Left kidney (tissue), 2 donors: Measurements from ENCODE around the gene OR51A7. TPM values are rescaled to one million over a fixed set of nuclear protein-coding genes. Genes with fewer than 3 reads are reported as not detected.
"Not testable (repeated sequence)": the region's sequence is repeated elsewhere in the genome, so short reads cannot be mapped to it uniquely, and the experiment has no call there.

Source experiments
- DNase-seq: peaks from one replicate; pipeline ENCODE4 v3.0.0-alpha.2; 2013
- polyA plus RNA-seq: library from polyadenylated mRNA; unstranded; fragments of 120-200 nt; gene quantifications from one replicate; pipeline ENCODE4 v1.2.1, GENCODE V29; 2013; ENCODE audit not compliant: insufficient read length

Gene OR51A7
- polyA plus RNA-seq, 1 donor: not detected

- not testable (repeated sequence) for DNase-seq
Measured at GRCh38 chr11:4955613-4956012, 52.0 kb downstream of the OR51A7 start, which contains the start of gene OR51A2. OR51A2 (minus strand) TSS chr11:4955713; CDS start chr11:4955713, 0 bp downstream.

DNA sequence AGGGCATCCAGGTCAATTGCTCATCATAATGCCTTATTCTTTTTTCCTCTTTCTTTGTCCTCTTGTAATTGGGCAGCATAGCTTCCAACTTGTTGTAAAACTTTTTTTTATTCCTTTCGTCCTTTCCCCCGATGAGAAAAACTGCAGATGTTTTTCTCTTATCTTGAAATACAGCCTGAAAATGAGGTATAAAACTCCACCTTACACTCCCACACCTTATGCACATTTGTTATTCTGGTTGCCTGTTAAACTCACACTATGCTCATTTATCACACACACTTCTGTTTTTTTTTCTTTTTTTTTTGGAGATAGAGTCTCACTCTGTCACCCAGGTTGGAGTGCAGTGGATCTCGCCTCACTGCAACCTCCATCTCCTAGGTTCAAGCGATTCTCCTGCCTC, 53.8 kb downstream of the OR51A7 start:
- no peak for DNase-seq

Other genes with a start within 250 kb of the OR51A7 start
- 1.3 TPM for gene OR51E2, start 205.9 kb upstream of the OR51A7 start, polyA plus RNA-seq
- 0.27 TPM for gene MMP26, start 199.0 kb upstream of the OR51A7 start, polyA plus RNA-seq
- gene OR51F1, start 133.8 kb upstream of the OR51A7 start, polyA plus RNA-seq: not detected
- not detected for gene OR52R1, start 99.4 kb upstream of the OR51A7 start, polyA plus RNA-seq
- gene OR51F2, start 82.5 kb upstream of the OR51A7 start, polyA plus RNA-seq: not detected
- gene OR51S1, start 54.6 kb upstream of the OR51A7 start, polyA plus RNA-seq: not detected
- gene OR51T1, start 21.9 kb upstream of the OR51A7 start, polyA plus RNA-seq: not detected
- gene OR51G2, start 15.6 kb downstream of the OR51A7 start, polyA plus RNA-seq: not detected
- gene OR51G1, start 20.6 kb downstream of the OR51A7 start, polyA plus RNA-seq: not detected
- not detected for gene OR51A4, start 43.8 kb downstream of the OR51A7 start, polyA plus RNA-seq
- not detected for gene OR51A2, start 51.9 kb downstream of the OR51A7 start, polyA plus RNA-seq
- gene OR51L1, start 91.1 kb downstream of the OR51A7 start, polyA plus RNA-seq: 0.12 TPM
- gene OR52J3, start 142.7 kb downstream of the OR51A7 start, polyA plus RNA-seq: not detected
- gene OR52E2, start 155.8 kb downstream of the OR51A7 start, polyA plus RNA-seq: not detected
- gene OR52E1, start 165.8 kb downstream of the OR51A7 start, polyA plus RNA-seq: not detected
- gene OR52A5, start 234.6 kb downstream of the OR51A7 start, polyA plus RNA-seq: not detected